Esophagus (tissue), 2 donors: ENCODE measurements around the gene KDELR1. TPM values are rescaled to one million over a fixed set of nuclear protein-coding genes. Genes with fewer than 3 reads are reported as not detected.

Experiments used
- H3K27ac ChIP-seq, 2 donors: one replicate each; pipeline ENCODE4 v1.5.1; 2013; ENCODE audit warnings: low read depth in 2 of 2, mild to moderate bottlenecking in 2 of 2, inconsistent platforms in 1 of 2, low read length in 1 of 2, moderate library complexity in 1 of 2
- H3K27me3 ChIP-seq, 2 donors: one replicate each; pipeline ENCODE4 v1.6.1; 2013; ENCODE audit warnings: low read length in 2 of 2, control low read depth in 1 of 2, mild to moderate bottlenecking in 1 of 2; ENCODE audit not compliant: insufficient read depth in 2 of 2, control insufficient read depth in 1 of 2
- H3K36me3 ChIP-seq, 2 donors: one replicate each; pipeline ENCODE4 v1.6.1; 2013; ENCODE audit warnings: low read length in 1 of 2; ENCODE audit not compliant: control insufficient read depth in 2 of 2, insufficient read depth in 2 of 2
- H3K4me1 ChIP-seq, 2 donors: one replicate each; pipeline ENCODE4 v1.6.1; 2013; ENCODE audit warnings: low read length in 1 of 2; ENCODE audit not compliant: control insufficient read depth in 2 of 2, insufficient read depth in 2 of 2
- H3K4me3 ChIP-seq, 2 donors: one replicate each; pipeline ENCODE4 v1.5.1; 2013; ENCODE audit warnings: low read length in 2 of 2, mild to moderate bottlenecking in 2 of 2, low read depth in 1 of 2, moderate library complexity in 1 of 2
- H3K9me3 ChIP-seq, 2 donors: one replicate each; pipeline ENCODE4 v1.6.1; 2013; ENCODE audit warnings: mild to moderate bottlenecking in 2 of 2, low read depth in 1 of 2, low read length in 1 of 2, moderate library complexity in 1 of 2; ENCODE audit not compliant: control insufficient read depth in 2 of 2, insufficient read depth in 1 of 2
- WGBS, 2 donors: extraction: QIAGEN DNeasy Blood & Tissue Kit; methylation state at CpG; one replicate each; pipeline ENCODE4 v1.1.7; 2013; 5-methylcytosine and 5-hydroxymethylcytosine counted together
- polyA plus RNA-seq, 2 donors: library from polyadenylated mRNA; stranded (reverse); fragments of 200-250 nt; gene quantifications; one replicate each; pipeline ENCODE4 v1.2.3, GENCODE V29; 2013
- donor health status: healthy with polysubstance abuse.
- donor health status: Bipolar disorder and iron deficiency.

KDELR1 gene
- polyA plus RNA-seq, 2 donors, result 62.7 to 70.2 TPM

- no peaks in the 10 kb centered on the region for H3K4me1 ChIP-seq
- WGBS, 2 donors, result 1% methylated on average over 54 to 59 of the region's 59 CpGs
- peak within 1 kb of the TSS; percentile 97 for H3K27ac ChIP-seq
- H3K36me3 ChIP-seq, result no peaks in the 10 kb centered on the region
- peak within 1 kb of the TSS; percentile 44 to 65 for H3K4me3 ChIP-seq
- H3K27me3 ChIP-seq, result no peaks in the 10 kb centered on the region
- H3K9me3 ChIP-seq, result no peaks in the 10 kb centered on the region
These were observed 27.3 kb downstream of the KDELR1 start, which contains the start of the genes SYNGR4 and TMEM143 for GRCh38 chr19:48363810-48364597. TSS of gene SYNGR4 (plus strand) at chr19:48364367. CDS start at chr19:48365843, 1,476 bp downstream. TSS of gene TMEM143 (minus strand) at chr19:48363940. CDS start at chr19:48363920, 20 bp downstream.

- Histone ChIP-seq H3K27ac (peak overlapping the region; percentile 97), H3K36me3 (no peaks in the 10 kb centered on the region), H3K27me3 (no peaks in the 10 kb centered on the region), H3K4me1 (no peaks in the 10 kb centered on the region), H3K9me3 (no peaks in the 10 kb centered on the region), H3K4me3 (peak overlapping the region; percentile 44 to 65)
- WGBS, 2 donors, result 0 to 2% methylated on average over 10 of the region's 10 CpGs
These were observed 27.9 kb downstream of the KDELR1 start for GRCh38 chr19:48363500-48363809.

GRCh38 chr19:48362716-48363499, 28.4 kb downstream of the KDELR1 start:
- Histone ChIP-seq H3K9me3 (no peaks in the 10 kb centered on the region), H3K27me3 (no peaks in the 10 kb centered on the region), H3K27ac (peak overlapping the region; percentile 97), H3K36me3 (no peaks in the 10 kb centered on the region), H3K4me1 (no peaks in the 10 kb centered on the region), H3K4me3 (peak overlapping the region; percentile 44 to 65)
- 3 to 4% methylated on average over 26 of the region's 26 CpGs for WGBS, 2 donors

- 96 to 97% methylated on average over 3 of the region's 3 CpGs for WGBS, 2 donors
- Histone ChIP-seq H3K27me3 (no peaks in the 10 kb centered on the region), H3K27ac (no peak overlapping the region), H3K9me3 (no peaks in the 10 kb centered on the region), H3K36me3 (no peaks in the 10 kb centered on the region), H3K4me3 (no peak overlapping the region), H3K4me1 (no peaks in the 10 kb centered on the region)
These were observed 29.4 kb downstream of the KDELR1 start for GRCh38 chr19:48361912-48362311.

DNA sequence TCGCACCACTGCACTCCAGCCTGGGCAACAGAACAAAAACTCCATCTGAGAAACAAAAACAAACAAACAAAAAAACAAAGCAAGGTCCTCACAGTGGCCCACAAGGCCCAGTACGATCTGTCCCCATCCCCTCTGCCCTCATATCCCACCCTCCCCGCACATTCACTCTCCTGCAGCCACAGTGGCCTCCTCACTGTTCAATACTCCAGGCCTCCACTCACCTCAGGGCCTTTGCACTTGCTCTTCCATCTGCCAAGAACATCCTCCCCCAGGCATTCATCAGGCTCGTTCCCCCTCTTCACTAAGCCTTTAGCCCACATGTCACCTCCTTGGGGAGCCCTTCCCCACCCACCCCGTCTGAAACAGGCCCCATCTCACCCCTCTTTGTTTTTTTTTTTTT, 32.2 kb downstream of the KDELR1 start:
- Histone ChIP-seq H3K4me3 (no peak overlapping the region), H3K4me1 (no peaks in the 10 kb centered on the region), H3K36me3 (no peaks in the 10 kb centered on the region), H3K9me3 (no peaks in the 10 kb centered on the region), H3K27ac (no peak overlapping the region), H3K27me3 (no peaks in the 10 kb centered on the region)
- 85 to 95% methylated on average over 5 of the region's 5 CpGs for WGBS, 2 donors

DNA sequence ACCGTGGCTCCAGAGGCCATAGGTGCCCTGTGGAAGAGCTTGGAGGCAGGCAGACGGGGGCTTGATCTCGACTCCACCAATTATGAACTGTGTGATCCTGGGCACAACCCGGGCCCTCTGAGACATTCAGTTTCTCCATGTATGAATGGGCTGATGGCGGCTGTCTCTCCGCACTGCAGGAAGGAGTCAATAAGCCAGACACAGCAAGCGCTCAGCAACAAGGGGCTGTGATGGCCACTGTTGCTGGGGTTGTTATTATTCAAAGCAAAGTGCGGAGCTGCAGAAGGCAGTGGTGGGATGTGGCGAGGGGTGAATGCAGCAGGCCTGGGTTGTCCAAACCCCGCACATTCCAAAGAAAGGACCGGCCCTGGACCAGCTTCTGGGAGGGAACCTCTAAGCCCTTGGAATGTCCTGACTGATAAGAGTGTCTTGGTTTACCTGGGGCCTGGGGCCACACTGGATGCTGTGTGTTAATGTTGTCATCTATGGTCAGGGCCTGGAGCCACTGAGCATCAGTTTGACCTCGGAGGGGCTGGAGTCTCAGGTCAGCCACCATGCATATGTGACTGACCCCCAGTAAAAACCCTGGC, 35.9 kb downstream of the KDELR1 start:
- 88 to 89% methylated on average over 12 of the region's 12 CpGs for WGBS, 2 donors
- Histone ChIP-seq H3K4me3 (no peak overlapping the region), H3K36me3 (no peaks in the 10 kb centered on the region), H3K9me3 (no peaks in the 10 kb centered on the region), H3K4me1 (no peaks in the 10 kb centered on the region), H3K27ac (no peak overlapping the region), H3K27me3 (no peaks in the 10 kb centered on the region)

- 86 to 88% methylated on average over 15 of the region's 15 CpGs for WGBS, 2 donors
- no peak overlapping the region for H3K27ac ChIP-seq
- H3K36me3 ChIP-seq, result no peaks in the 10 kb centered on the region
- no peak overlapping the region for H3K4me3 ChIP-seq
- no peaks in the 10 kb centered on the region for H3K4me1 ChIP-seq
- no peaks in the 10 kb centered on the region for H3K27me3 ChIP-seq
- no peaks in the 10 kb centered on the region for H3K9me3 ChIP-seq
These were observed 36.9 kb downstream of the KDELR1 start for GRCh38 chr19:48354332-48354992.

GRCh38 chr19:48353677-48354076, 37.7 kb downstream of the KDELR1 start:
- H3K9me3 ChIP-seq, result no peaks in the 10 kb centered on the region
- H3K4me3 ChIP-seq, result no peak overlapping the region
- no peaks in the 10 kb centered on the region for H3K4me1 ChIP-seq
- H3K36me3 ChIP-seq, result no peaks in the 10 kb centered on the region
- H3K27ac ChIP-seq, result no peak overlapping the region
- no peaks in the 10 kb centered on the region for H3K27me3 ChIP-seq
- 87 to 89% methylated on average over 5 of the region's 5 CpGs for WGBS, 2 donors

- WGBS, 2 donors, result 46 to 51% methylated on average over 8 of the region's 8 CpGs
- H3K27ac ChIP-seq, result no peak overlapping the region
- H3K4me3 ChIP-seq, result no peak overlapping the region
- no peaks in the 10 kb centered on the region for H3K27me3 ChIP-seq
- no peaks in the 10 kb centered on the region for H3K9me3 ChIP-seq
- no peaks in the 10 kb centered on the region for H3K36me3 ChIP-seq
- no peaks in the 10 kb centered on the region for H3K4me1 ChIP-seq
These were observed 40.0 kb downstream of the KDELR1 start for GRCh38 chr19:48351341-48351752.
